ENCODE measurements around the gene ZYX. TPM values are rescaled to one million over a fixed set of nuclear protein-coding genes. Genes with fewer than 3 reads are reported as not detected.

The ZYX gene
- total RNA-seq, 1 donor from 2014 or later: 231 TPM

DNA sequence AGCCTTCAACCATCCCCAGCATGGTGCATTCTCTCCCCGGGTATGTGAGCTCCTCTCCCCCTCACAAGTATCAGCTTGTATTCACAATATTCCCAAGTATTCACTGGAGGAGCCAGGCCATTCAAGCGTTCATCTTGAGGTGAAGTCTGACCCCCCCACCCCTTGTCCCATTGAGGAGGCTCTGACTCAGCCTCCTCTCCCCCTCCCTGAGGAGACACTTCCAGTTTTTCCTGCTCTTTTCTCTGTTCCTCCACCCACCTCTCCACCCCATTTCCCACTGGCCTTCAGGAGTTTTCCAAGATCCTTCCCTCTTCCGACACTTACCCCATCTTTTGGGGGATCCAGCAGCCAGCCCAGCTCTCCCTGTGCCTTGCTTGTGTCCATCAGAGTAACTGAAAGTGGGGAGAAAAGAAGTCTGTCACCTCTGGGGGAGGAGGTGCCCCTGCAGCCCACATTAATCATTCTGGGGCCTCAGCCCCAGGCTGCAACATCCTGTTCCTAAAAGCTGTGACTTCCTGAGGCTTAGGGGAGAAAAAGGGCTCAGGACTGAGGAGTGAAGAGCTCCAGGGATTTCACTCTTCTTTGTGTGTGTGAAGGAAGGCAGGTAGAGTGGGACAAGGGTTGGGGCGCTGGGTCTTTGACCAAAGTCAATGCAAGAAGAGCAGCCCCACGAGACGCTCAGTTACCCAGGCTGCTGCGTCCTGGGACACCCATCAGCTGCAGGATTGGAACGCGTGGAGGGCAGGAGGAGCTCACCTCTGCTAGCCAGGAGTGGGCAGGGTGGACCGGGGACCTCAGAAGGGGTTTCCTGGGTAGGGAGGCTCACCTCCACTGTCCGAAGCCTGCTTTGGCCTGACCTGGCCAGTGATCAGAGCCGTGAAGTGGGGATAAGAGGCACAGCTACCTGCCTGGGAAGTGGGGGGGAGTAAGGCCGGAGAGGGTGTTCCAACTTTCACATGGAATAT lies 26.4 kb downstream of the ZYX start:
- H3K4me3 ChIP-seq: peak overlapping the region; percentile 54
- TF ChIP-seq, protein P1, sequence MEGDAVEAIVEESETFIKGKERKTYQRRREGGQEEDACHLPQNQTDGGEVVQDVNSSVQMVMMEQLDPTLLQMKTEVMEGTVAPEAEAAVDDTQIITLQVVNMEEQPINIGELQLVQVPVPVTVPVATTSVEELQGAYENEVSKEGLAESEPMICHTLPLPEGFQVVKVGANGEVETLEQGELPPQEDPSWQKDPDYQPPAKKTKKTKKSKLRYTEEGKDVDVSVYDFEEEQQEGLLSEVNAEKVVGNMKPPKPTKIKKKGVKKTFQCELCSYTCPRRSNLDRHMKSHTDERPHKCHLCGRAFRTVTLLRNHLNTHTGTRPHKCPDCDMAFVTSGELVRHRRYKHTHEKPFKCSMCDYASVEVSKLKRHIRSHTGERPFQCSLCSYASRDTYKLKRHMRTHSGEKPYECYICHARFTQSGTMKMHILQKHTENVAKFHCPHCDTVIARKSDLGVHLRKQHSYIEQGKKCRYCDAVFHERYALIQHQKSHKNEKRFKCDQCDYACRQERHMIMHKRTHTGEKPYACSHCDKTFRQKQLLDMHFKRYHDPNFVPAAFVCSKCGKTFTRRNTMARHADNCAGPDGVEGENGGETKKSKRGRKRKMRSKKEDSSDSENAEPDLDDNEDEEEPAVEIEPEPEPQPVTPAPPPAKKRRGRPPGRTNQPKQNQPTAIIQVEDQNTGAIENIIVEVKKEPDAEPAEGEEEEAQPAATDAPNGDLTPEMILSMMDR (IDR thresholded peaks at IDR 0.05): no peak
- H3K27me3 ChIP-seq (ENCODE audit: low read depth): no peaks in the 10 kb centered on the region
- DNase-seq: no peak
- H3K27ac ChIP-seq: peak overlapping the region; percentile 39
- intact Hi-C loops (cut with DNase I): no loop called here
- H3K36me3 ChIP-seq: no peaks in the 10 kb centered on the region
- peak; percentile 31 to 32 for ATAC-seq
- no peaks in the 10 kb centered on the region for H3K9me3 ChIP-seq
- H3K4me1 ChIP-seq: peaks cover 39% of the 10 kb centered on the region

DNA sequence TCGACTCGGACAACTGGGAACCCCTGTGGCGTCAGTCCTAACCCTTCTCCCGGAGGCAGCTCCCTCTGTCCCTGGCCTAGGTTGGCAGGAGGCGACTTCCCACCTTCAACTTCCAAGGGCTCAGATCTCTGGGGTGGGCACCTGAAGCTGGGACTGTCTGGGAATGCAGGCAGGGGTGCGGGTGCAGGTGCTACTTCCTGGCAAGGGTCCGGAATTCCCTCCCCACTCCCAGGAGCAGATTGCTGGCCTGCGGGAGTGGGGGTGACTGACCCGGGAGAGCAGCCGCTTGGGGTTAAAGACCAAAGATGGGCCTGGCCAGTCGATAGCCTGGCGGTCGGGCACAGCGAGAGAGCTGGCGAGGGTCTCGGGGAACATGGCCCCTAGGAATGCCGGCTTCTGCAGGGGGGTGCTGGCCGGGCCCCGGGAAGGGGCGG lies 27.1 kb downstream of the ZYX start:
- H3K27ac ChIP-seq: peak overlapping the region; percentile 39
- ATAC-seq: peak; percentile 29 to 53
- no peak for DNase-seq
- H3K4me1 ChIP-seq: peaks cover 39% of the 10 kb centered on the region
- intact Hi-C loops (cut with DNase I): no loop called here
- no peaks in the 10 kb centered on the region for H3K9me3 ChIP-seq
- TF ChIP-seq, protein P1 (IDR thresholded peaks at IDR 0.05): no peak
- no peaks in the 10 kb centered on the region for H3K36me3 ChIP-seq
- H3K4me3 ChIP-seq: peak overlapping the region; percentile 54
- H3K27me3 ChIP-seq (ENCODE audit: low read depth): no peaks in the 10 kb centered on the region

DNA sequence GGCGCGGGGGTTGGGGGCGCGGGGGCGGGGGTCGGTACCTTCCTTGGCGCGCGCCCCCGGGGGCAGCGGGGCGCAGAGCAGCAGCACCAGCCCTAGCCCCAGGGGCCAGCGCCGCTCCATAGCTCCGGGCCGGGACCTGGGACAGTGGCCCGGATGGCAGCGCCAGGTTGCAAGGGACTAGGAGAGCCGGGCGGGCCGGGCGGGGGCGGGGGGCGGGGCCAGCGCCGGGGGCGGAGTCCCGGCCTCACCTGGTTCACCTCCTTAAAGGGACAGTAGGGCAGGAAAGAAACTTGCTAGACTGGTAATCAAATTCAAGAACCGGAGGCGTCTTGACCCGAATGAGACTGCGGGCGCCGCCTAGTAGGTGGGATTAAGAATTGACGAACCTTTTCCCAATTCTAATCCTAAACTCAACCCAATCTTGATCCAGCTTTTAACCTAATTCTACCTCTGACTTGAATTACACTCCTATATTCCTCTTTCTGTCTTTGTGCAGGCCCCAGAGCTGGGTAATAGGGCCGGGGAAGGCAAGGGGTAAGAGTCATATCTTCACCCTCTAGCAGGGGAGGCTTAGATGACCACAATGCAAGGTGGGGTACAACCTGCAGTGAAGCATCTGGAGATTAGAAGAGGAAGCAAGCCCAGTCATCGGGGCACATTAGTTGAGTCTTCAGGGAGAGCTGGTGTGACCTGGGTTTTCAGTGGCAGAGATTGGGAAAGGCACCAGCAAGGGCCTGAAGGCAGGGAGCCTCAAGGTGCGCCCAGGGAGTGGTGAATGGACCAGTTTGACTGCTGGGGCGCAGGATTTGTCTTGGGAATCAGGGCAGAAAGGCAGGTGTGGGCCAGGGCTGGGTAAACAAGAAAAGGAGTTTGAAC lies 27.8 kb downstream of the ZYX start, which contains the start of gene EPHA1:
Gene EPHA1 (minus strand): TSS at position 171 of the 876 bp plus-strand sequence. CDS start 51 bp downstream, at position 120.
- peaks cover 39% of the 10 kb centered on the region for H3K4me1 ChIP-seq
- no peaks in the 10 kb centered on the region for H3K9me3 ChIP-seq
- intact Hi-C loops (cut with DNase I): no loop called here
- H3K36me3 ChIP-seq: no peaks in the 10 kb centered on the region
- H3K27me3 ChIP-seq (ENCODE audit: low read depth): no peaks in the 10 kb centered on the region
- peak within 1 kb of the TSS; percentile 54 for H3K4me3 ChIP-seq
- H3K27ac ChIP-seq: peak within 1 kb of the TSS; percentile 39
- DNase-seq (peak; percentile 77), ATAC-seq (peak; percentile 86 to 91)
- TF ChIP-seq, protein P1 (IDR thresholded peaks at IDR 0.05): peak; percentile 47

DNA sequence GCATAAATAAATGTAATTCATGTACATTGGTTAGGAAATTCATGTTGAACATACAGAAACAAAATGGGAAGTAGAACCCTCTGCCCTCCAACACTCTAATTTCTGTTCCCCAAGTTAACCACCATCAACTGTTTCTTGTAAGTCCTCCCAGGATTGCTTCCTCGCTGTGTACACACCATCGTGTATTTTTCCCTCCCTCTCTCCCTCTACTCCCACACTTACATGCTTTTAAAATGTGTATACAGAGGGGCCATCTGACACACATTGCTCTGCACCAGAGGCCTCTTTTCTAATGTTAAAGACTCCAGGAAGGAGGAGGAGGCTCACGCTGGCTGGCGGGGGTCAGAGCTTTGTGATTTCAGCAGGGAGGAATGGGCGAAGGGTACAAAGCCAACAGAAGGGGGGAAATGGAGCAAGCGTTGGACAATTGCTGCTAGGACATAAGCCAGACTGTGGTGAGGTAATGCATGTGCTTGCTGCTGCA lies 29.4 kb downstream of the ZYX start:
- ATAC-seq (no peak), DNase-seq (no peak)
- Histone ChIP-seq H3K9me3 (no peaks in the 10 kb centered on the region), H3K4me1 (peaks cover 39% of the 10 kb centered on the region), H3K27me3 (ENCODE audit: low read depth) (no peaks in the 10 kb centered on the region), H3K27ac (peak overlapping the region; percentile 46), H3K36me3 (no peaks in the 10 kb centered on the region), H3K4me3 (no peak overlapping the region)
- intact Hi-C loops (cut with DNase I): loop anchor here (10.0 kb wide), 1 partner anchor 166 kb away; no protein-coding TSS in a partner anchor
- TF ChIP-seq, protein P1 (IDR thresholded peaks at IDR 0.05): no peak
